GM12801 (cell line): Measurements from ENCODE around the gene DLG5.

ENCODE experiments used
- TF ChIP-seq, protein P1 (sequence below): IDR thresholded peaks from one replicate; pipeline ENCODE4 v1.5.1; 2011; ENCODE audit warnings: control low read depth; ENCODE audit not compliant: insufficient read length; ENCODE audit errors: extremely low read depth

The DLG5 gene

DNA sequence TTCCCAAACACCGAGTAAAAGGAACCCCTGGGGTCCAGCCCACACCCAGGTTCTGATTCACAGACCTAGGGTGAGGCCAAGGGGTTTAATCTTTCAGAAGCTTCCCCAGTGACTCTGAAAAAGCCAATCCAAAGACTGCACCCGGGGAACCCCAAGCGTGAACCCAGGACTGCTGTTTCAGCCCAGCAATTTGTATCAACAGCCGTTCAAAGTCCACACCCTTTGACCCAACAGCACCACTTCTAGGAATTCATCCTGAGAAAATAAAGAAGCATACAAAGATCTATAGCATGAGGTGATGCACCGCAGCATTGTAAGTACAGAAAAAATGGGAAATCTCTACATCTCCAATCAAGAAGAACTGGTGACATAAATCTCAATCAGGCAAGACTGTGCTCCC lies 24.4 kb downstream of the DLG5 start:
- TF ChIP-seq, protein P1, sequence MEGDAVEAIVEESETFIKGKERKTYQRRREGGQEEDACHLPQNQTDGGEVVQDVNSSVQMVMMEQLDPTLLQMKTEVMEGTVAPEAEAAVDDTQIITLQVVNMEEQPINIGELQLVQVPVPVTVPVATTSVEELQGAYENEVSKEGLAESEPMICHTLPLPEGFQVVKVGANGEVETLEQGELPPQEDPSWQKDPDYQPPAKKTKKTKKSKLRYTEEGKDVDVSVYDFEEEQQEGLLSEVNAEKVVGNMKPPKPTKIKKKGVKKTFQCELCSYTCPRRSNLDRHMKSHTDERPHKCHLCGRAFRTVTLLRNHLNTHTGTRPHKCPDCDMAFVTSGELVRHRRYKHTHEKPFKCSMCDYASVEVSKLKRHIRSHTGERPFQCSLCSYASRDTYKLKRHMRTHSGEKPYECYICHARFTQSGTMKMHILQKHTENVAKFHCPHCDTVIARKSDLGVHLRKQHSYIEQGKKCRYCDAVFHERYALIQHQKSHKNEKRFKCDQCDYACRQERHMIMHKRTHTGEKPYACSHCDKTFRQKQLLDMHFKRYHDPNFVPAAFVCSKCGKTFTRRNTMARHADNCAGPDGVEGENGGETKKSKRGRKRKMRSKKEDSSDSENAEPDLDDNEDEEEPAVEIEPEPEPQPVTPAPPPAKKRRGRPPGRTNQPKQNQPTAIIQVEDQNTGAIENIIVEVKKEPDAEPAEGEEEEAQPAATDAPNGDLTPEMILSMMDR: no peak

DNA sequence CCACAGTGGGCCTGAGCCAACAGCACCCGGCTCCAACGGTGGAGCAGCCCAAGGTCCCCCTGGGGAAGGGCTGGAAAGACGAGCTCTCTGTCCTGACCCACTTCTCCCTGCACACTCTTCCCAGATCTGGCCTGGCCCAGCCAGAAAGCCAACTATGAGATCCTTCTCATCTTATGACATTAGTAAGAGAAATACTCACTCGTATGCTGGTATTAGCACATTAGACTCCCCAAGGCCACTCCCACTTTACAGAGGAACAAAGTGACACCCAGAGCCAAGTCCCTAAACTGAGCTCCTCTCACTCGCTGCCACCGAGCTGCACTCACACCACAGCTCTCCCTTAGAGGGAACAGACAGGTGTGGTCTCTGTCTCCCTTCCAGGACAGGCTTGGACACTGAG lies 24.8 kb downstream of the DLG5 start:
- TF ChIP-seq, protein P1: no peak

DNA sequence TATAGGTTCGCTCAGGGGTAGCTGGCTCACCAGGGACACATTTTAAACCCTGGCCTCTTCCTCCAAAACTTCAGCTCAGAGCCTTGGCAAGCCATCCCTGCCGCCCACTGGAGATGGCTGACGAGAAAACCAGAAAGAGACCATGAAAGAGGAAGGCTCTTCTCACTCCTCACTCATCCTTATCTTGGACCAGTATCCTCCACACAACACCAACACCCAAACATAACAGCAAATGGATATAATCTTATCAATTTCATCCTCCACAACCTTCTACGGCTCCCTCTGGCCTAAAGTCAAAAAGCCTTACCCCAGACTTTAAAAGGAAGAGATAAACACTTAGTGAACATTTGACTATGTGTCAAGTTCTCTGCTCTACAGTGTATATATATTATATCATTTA lies 26.9 kb downstream of the DLG5 start:
- TF ChIP-seq, protein P1: no peak

DNA sequence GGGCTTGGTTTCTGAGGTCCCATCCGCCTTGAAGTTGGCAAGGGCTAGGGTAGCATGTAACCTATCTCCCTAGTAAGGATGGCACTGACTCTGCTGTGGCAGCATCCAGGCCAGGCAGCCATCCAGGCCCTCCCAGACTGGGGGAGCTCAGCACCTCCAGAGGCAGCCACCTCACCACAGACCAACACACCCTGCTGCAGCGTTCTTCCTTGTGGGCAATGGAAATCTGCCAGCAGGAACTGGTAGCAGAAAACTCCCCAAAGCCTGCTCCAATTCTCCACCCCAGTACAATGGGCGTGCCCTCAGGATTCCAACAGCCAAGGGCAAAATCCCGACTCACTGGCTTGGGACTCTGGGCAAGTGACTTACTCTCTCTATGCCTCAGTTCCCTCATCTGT lies 27.5 kb downstream of the DLG5 start:
- TF ChIP-seq, protein P1: no peak

DNA sequence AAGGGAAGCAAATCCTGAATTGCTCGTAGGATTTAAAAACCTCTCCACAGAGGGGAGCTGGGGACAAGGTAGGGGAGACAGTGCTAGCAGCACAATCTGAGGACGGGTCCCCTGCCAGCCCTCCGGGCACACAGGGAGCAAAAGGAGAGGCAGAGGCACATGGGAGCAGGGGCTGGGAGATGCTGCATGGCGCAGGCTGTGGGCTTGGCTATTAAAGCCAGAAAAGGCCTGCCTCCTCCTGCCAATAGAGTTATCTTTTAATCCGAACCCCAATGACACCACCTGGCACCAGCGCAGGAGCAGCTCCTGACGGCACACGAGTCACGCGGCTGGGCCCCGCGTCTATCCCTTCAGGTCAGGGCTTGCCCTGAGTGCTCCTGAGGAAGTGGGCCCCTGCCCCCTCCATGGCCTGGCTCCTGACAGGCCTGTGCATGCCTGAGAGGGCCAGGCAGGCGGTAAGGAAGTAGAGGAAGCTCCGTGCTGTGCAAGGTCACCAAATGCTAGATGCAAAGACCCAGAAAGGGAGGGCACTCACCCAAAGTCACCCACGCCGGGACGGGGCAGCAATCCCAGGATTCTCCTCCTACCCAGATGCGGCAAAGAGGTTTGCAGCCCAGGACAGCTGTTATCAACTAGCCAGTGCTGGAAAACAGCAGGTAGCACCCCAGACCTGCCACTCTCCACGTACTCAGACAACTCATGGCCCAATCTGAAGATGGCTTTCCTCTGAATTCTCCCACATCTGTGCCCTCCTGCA lies 28.1 kb downstream of the DLG5 start:
- TF ChIP-seq, protein P1: no peak

- TF ChIP-seq, protein P1: no peak
These were observed 30.5 kb downstream of the DLG5 start for GRCh38 chr10:77896058-77896457.

GRCh38 chr10:77894058-77894457 lies 32.5 kb downstream of the DLG5 start:
- TF ChIP-seq, protein P1: no peak
